ENCODE results near the gene GPR50.

GPR50 gene

DNA sequence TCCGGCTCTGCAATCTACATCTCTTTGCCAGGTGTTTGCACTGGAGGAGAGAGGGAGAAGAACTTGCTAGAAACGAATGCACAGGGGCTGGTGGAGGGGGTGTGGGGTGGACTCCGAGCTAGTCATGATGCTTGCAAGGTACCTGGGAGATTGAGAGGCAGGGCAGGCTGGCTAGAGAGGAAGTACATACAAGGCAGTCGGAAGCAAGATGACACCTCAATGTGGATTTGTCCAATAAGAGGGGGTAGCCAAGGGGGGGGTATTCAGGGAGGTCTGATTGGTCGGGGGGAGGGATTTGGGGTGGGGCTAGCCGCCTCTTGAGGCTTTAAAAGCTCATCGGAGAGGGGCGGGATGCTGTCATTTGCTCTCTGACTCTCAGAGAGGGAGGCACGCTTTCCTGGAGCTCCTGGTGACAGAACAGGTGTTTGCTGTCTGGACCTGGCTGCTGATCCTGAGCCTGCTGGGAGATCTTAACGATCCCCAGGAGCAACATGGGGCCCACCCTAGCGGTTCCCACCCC lies at the start of gene GPR50:
TSS of gene GPR50 (plus strand) at position 354 of the 520 bp plus-strand sequence. CDS start at position 492, 138 bp downstream.
- TF ChIP-seq, protein P1, sequence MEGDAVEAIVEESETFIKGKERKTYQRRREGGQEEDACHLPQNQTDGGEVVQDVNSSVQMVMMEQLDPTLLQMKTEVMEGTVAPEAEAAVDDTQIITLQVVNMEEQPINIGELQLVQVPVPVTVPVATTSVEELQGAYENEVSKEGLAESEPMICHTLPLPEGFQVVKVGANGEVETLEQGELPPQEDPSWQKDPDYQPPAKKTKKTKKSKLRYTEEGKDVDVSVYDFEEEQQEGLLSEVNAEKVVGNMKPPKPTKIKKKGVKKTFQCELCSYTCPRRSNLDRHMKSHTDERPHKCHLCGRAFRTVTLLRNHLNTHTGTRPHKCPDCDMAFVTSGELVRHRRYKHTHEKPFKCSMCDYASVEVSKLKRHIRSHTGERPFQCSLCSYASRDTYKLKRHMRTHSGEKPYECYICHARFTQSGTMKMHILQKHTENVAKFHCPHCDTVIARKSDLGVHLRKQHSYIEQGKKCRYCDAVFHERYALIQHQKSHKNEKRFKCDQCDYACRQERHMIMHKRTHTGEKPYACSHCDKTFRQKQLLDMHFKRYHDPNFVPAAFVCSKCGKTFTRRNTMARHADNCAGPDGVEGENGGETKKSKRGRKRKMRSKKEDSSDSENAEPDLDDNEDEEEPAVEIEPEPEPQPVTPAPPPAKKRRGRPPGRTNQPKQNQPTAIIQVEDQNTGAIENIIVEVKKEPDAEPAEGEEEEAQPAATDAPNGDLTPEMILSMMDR (IDR thresholded peaks at IDR 0.05; ENCODE audit: low read depth, low read length, missing control alignments) = no peak
- no peak for DNase-seq (ENCODE audit: low read depth)
- no peak within 1 kb of the TSS for H3K4me3 ChIP-seq (ENCODE audit: low read depth, low read length)

DNA sequence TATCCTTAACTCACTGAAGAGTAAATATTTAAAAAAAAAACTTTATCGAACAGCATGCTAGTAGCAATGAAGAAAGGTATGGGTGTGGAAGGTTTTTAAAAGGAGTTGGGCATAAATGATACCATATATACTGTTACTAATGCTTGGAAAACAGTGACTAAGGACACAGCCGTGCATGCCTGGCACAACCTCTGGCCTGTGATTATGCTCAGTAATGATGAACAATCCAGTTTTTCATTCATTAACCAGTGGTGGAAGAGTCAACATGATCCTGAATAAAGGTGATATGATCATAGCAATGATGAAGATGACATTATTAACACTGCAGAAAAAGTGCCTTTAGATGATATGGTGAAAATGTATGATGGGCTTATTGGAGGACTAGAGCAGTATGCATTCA lies 43.9 kb upstream of the GPR50 start:
- H3K4me3 ChIP-seq (ENCODE audit: low read depth, low read length) = no peak overlapping the region
- no peak for DNase-seq (ENCODE audit: low read depth)
- TF ChIP-seq, protein P1 (IDR thresholded peaks at IDR 0.05; ENCODE audit: low read depth, low read length, missing control alignments) = no peak

DNA sequence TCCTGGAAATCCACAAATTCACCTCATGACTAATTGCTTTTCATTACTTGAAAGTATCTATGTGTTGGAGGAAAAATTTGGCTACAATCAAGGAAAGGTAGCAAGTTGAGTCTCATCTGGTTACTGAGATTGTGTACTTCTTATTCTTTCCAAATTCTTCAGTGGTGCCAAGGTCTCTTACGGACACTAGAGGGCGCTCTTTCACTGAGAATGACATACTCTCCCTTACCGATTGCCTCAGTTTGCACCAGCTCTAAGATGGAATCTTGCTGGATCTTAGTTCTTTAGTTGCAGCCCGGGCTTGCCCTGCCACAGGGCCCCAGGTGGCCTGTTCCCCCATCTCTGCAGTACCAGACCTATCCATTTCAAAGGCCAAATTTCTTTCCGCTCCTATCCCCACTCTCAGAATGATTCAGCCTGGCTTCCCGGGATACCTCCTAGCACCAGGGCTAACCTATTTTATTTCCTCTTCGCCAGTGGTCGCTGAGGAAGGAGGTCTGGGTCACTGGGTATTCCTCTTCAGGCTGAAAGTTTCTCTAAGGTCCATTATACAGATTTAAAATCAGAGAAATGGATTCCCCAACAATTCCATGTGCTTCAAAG lies 24.6 kb upstream of the GPR50 start:
- DNase-seq (ENCODE audit: low read depth) = peak; percentile 12
- TF ChIP-seq, protein P1 (IDR thresholded peaks at IDR 0.05; ENCODE audit: low read depth, low read length, missing control alignments) = peak; percentile 64
- no peak overlapping the region for H3K4me3 ChIP-seq (ENCODE audit: low read depth, low read length)

DNA sequence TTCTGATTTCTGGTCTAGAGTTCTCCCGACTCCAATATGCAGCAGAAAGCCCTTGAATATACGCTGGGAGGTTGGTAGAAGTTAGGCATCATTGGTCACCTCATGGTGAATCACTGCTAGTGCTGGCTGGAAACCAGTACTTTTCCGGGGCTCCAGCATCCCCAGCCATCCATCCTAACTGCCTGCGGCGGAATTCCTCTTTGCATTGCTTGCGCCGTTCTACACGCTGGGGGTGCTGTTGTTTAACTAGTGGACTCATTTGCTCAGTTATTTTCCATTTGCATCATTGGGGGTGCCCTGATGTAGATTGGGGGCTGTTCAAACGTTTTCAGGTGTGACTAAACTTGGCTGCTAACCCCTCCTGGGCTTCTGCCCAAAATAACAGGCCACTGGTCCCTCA lies 23.3 kb upstream of the GPR50 start:
- no peak for DNase-seq (ENCODE audit: low read depth)

DNA sequence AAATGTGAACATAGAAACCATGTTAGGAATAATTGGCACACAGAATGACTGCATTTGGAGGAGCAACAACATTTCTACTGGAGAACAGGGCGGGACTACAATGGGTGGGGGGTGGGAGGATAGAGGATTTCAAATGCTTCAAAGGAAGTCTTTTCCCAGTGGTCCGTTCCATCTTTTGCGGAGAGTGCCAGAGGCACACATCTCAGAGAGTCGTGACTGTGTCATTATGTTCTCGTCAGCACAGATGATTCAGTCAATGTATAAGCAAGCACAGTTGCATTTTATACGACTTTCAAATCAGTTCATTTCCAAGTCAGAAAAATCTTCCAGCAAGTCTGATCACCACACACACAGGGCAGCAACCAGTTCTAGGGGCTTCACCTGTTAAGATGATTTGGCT lies 22.7 kb upstream of the GPR50 start:
- TF ChIP-seq, protein P1 (IDR thresholded peaks at IDR 0.05; ENCODE audit: low read depth, low read length, missing control alignments) = no peak
- no peak overlapping the region for H3K4me3 ChIP-seq (ENCODE audit: low read depth, low read length)
- no peak for DNase-seq (ENCODE audit: low read depth)

More for the DNA sequence above, 23.3 kb upstream of the GPR50 start:
- H3K4me3 ChIP-seq (ENCODE audit: low read depth, low read length) = no peak overlapping the region
- TF ChIP-seq, protein P1 (IDR thresholded peaks at IDR 0.05; ENCODE audit: low read depth, low read length, missing control alignments) = peak; percentile 2

DNA sequence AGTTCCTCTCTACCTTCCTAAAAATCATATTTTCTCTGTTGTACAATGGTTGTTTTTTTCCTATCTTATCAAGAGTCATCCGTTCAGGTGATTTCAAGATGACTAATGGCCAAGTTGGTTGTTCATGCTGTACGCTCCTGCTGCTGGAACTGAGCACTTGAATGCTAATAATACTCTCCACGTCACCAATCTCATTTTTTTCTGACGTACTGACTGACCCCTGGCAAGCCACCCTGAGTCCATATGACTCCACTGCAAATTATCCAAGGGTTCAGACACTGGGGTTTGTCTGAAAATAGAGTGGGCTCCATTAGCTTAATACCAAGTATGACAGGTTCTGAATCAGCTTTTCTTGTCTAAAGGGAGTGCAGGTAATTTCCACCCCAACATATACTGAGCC lies 21.1 kb upstream of the GPR50 start:
- no peak for DNase-seq (ENCODE audit: low read depth)
- TF ChIP-seq, protein P1 (IDR thresholded peaks at IDR 0.05; ENCODE audit: low read depth, low read length, missing control alignments) = no peak
- no peak overlapping the region for H3K4me3 ChIP-seq (ENCODE audit: low read depth, low read length)

DNA sequence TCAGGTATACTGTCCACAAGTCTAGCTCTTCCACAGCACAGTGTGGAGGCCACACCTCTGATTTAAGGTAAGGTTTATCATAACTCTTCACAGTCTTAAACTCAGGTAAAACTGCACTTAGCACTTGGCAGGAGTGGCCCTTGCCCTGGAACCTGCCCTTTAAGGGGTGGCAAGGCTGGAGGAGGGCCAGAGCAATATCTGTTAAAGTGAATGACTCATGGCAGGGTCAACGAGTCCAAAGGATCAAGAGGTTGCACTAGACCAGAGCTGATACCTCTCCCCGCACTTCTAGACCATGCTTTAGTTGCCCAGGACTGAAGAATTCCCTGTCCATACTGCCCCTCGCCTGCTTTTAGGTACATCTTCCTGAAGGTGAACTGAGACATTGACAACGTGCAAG lies 14.7 kb upstream of the GPR50 start:
- DNase-seq (ENCODE audit: low read depth) = no peak
- no peak overlapping the region for H3K4me3 ChIP-seq (ENCODE audit: low read depth, low read length)
- TF ChIP-seq, protein P1 (IDR thresholded peaks at IDR 0.05; ENCODE audit: low read depth, low read length, missing control alignments) = no peak
